LHCN-M2 (cell line): ENCODE results near the gene ZBTB43. TPM values are rescaled to one million over a fixed set of nuclear protein-coding genes. Genes with fewer than 3 reads are reported as not detected.
"Not testable (repeated sequence)": the region's sequence is repeated elsewhere in the genome, so short reads cannot be mapped to it uniquely, and the experiment has no call there.

Experiments
- DNase-seq: peaks from one replicate; pipeline ENCODE4 v3.0.0-alpha.2; 2012; ENCODE audit warnings: low read depth
- polyA plus RNA-seq: library from polyadenylated mRNA; unstranded; fragments of >200 nt; gene quantifications from one replicate; pipeline ENCODE4 v1.2.1, GENCODE V29; 2012; ENCODE audit warnings: missing spikeins
- total RNA-seq: library from RNA; depleted of rRNA; stranded (reverse); fragments of >200 nt; gene quantifications from 2 replicates; pipeline ENCODE4 v1.2.3, GENCODE V29; 2014; rRNA removed

The ZBTB43 gene
- 8.3 and 12.3 TPM in 2 replicates for total RNA-seq
- polyA plus RNA-seq = 3.9 TPM

DNA sequence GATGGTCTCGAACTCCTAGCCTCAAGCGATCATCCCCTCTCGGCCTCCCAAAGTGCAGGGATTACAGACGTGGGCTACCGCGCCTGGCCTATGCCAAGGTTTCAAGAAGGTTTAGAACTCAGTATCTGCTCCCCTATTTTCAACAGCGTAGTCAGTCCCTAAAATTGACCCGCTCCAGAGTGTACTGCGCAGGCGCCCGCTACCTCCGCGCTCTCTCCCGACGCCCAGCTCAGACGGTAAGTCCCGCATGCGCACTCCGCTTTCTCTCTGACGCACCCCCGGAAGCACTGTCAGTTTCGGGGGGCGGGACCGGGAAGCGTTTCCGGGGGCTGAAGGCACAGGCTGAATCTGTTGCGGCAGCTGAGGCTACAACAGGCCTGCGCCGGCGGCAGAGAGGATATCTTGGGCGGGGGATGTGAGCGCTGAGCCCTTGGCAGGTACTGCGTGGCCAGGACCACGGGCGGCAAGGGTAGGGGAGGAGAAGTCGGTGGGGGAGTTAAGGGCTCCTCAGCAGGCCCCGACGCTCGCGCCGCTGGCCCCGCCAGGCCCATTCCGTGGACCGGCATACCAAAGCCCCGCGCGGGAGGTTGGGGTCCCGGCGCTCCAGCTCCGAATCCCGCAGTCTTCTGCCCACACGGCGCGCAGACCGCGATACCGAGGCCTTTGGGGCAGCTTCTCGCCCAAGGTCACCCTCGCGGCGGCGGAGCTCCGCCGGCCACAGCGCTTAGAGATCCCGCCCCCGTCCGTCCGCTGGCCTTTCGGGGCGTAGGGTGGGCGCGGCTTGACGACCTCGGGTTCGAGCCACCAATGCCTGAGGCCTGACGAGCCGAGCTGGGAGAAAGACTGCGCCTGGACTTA lies at the start of gene ZBTB43:
Gene ZBTB43 (plus strand): TSS at position 345 of the 858 bp plus-strand sequence. CDS start 27,470 bp downstream, outside the sequence.
- DNase-seq = peak; percentile 95

- no peak for DNase-seq
Measured at GRCh38 chr9:126755317-126755875, 49.4 kb upstream of the ZBTB43 start.

- no peak for DNase-seq
Measured at GRCh38 chr9:126756238-126756637, 48.6 kb upstream of the ZBTB43 start.

DNA sequence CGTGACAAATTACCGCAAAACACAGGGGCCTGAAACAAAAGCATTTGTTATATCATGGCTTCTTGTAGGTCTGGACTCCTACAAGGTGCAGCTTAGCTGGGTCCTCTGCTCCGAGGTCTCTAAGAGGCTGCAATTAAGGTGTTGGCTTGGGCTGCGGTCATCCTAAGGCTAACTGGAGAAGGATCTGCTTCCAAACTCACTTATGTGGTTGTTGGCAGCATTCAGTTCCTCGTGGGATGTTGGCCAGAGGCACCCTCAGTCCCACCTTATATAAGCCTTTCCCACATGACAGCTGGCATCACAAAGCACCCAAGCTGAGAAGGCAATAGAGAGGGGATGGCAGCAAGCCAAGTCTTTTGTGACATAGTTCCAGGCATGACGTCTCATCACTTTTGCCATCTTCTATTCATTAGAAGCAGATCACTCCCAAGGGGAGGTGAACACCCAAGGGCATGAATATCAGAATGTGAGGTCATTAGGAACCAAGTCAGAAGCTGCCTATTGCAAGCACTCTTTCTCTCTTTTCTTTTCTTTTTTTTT lies 47.9 kb upstream of the ZBTB43 start:
- no peak for DNase-seq

DNA sequence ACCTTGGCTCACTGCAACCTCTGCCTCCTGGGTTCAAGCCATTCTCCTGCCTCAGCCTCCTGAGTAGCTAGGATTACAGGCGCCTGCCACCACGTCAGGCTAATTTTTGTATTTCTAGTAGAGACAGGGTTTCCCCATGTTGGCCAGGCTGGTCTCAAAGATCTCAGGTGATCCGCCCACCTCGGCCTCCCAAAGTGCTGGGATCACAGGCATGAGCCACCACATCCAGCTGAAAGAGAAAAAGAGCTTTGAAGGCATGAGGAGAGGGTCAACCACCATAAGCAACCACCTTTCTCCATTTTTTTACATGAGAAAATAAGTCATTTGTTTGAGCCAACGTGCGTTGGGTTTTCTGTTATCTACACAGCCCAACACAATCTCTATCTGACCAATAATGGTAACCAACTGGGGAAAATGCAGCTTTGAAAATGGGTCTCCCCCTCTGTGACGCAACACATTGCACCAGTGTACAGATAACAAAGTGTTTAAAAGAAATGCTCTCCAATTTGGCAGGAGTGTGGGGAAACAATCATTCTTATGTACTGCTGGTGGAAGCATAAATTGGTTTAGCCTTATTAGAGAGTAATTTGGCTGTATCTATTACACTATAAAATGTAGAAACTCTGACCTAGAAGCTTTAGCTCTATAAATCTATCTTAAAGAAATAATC lies 45.8 kb upstream of the ZBTB43 start:
- no peak for DNase-seq

DNA sequence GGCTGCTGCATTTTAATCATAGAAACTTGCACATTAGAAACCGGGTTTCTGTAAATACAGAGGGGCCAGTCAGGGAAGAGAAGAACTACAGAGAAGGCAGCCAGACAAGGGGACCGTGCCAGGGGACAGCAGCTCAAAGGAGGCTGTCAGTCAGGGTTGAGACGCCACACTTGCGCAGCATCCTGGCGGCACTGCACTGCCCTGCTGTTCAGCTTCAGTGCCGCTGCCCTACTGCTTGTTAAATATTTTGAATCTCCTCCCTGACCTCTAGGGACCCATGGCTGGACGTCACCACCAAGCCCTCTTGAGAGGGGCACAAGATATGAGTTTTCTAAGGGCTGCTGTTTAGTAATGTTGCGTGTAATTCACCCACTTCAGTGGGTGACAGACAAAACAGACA lies 43.6 kb upstream of the ZBTB43 start:
- no peak for DNase-seq

- peak; percentile 15 for DNase-seq
Measured at GRCh38 chr9:126763130-126763764, 41.6 kb upstream of the ZBTB43 start.

DNA sequence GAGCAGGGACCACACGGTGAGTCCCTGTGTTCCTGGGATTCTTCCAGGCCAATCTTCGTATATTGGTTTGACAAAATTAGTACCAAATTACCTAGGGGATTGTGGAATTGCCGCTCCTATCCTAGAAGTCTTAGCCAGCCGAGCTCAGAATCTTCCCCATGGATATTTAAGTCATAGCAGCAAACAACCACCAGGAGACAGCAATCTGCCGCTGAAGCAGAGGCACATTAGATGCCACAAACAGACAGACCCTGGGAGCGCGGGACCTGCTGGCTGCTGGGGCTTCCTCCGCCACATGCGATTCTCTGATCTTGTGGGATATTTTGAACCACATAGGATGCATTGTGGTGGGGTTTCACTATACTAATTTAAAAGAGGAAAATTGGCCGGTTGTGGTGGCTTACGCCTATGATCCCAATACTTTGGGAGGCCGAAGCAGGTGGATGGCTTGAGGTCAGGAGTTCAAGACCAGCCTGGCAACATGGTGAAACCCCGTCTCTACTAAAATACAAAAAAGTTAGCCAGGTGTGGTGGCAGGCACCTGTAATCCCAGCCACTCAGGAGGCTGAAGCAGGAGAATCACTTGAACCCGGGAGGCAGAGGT lies 31.7 kb upstream of the ZBTB43 start:
- no peak for DNase-seq

- DNase-seq = no peak
Measured at GRCh38 chr9:126775926-126776325, 28.9 kb upstream of the ZBTB43 start.

GRCh38 chr9:126777733-126778132 lies 27.1 kb upstream of the ZBTB43 start:
- no peak for DNase-seq

- DNase-seq = no peak
Measured at GRCh38 chr9:126778141-126778540, 26.7 kb upstream of the ZBTB43 start.

- DNase-seq = not testable (repeated sequence)
Measured at GRCh38 chr9:126778696-126779095, 26.1 kb upstream of the ZBTB43 start.

DNA sequence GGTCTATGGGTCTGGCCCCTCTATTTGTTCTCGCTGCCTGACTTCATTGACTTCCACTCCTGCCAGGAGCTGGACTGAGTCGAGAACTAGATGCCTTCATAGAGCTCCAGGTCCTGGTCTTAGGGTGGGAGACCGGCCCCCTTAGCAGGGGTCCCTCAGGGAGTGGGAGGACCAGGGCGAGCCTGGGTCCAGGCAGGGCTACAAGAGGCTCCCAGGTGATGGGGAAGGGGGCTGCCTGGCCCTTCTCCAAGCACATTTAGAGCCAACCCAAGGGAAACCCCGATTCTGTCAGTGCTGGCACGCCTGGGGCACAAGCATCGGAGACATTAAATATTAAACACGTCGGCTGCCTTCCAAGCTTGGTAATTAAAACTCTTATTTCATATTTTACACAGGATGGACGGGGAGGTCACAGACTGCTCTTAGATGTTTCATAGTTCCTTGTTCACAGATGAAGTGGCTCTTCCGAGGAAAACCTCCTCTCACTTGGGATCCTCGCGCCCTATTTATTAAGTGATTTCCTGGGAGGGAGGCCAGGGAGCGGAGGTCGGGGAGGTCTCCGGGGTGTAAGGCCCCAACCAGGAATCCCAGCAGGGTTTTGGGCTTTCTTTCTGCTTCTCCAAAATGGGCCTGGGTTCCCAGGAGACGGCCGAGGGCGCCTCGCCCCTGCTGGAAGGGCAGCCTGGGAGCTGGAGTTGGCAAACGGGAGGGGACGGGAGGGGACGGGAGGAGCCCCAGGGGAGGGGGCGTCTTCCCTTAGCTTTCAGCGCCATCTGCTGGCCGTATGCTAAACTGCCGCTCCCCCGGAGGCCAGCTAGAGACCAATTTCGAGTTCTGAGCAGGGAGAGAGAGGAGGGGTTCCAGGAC lies 23.4 kb upstream of the ZBTB43 start:
- peak; percentile 57 for DNase-seq

DNA sequence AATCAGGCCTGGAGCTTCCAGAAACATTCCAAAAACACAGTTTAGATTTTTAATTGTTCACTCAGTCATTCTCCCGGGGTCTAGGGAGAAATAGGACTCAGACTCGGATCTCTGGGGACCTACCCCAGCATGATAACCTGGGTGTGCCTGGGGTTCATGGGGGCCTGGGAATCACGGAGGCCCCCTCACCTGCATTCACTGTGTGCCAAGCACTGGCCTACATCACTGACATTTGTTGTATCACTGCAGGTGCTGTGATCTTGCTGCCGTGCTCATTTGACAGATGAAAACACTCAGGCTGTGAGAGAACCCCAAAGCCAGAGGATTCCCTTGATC lies 22.8 kb upstream of the ZBTB43 start:
- no peak for DNase-seq

DNA sequence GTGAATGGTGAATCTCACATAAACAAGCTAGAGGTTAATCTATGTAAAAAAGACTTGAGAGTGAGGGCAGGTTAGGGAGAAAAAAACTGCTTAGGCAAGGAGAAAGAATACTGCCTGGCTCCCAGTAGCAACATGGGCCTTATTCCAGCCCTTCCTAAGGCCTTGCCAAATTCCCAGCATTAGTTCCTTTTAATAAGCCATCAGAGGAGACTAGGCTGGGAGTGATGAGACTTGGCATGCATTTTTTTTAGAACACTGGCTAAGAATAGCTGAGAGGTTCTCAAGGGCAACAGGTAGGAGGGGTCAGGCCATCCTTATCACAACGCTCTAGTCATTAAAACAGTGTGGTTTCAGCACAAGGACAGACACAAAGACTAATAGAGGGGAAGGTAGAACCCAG lies 20.9 kb upstream of the ZBTB43 start:
- no peak for DNase-seq

DNA sequence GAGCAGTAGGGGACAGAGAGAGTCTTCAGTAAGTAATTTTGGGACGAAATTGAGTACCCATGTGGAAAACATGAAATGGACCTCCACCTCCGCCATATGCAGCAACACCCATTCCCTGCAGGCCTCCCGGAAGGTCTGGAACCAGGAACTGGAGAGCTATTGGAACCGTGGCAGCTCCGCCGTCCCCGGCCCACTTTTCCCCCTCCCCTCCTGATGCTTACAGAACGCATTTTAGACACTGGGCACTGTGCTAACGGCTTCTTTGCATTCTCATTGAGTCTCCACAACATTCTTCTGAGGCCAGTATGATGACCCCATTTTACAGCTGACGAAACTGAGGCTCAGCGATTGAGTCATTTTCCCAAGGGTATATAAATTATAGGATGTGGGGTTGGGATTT lies 20.4 kb upstream of the ZBTB43 start:
- DNase-seq = no peak

GRCh38 chr9:126784841-126785240 lies 20.0 kb upstream of the ZBTB43 start:
- not testable (repeated sequence) for DNase-seq

GRCh38 chr9:126788046-126788445 lies 16.8 kb upstream of the ZBTB43 start:
- DNase-seq = no peak

DNA sequence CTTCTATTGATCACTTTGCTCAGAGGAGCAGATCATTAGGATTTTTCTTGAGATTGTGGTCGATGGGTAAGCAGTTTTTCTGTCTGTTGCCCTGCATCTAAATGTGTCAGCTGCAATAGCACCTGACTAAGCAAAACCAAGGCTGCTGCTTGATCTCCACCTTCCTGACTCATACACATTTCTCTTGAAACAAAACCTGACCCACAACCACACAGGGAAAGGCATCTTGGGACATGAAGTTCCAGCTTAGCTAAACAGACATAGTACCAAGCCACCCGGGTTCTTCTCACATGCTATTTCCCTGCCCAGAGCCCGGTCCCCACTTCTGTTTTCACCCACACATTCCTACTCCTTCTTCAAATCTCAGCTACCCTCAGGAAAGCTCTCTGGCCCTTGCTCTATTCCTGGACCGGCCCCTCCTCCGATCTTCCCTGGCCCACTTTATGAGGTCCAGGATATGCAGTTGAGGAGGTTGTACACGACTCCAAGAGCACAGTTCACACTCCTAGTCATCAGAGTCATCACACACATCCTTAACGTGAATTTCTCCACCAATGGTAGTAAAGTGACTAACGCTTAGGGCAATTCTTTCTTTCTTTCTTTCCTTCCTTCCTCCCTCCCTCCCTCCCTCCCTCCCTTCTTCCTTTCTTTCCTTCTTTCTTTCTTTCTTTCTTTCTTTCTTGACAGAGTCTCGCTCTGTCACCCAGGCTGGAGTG lies 16.0 kb upstream of the ZBTB43 start:
- peak; percentile 83 for DNase-seq

GRCh38 chr9:126790561-126790960 lies 14.3 kb upstream of the ZBTB43 start:
- DNase-seq = no peak
